ENCODE results near the gene IMP3. TPM values are rescaled to one million over a fixed set of nuclear protein-coding genes. Genes with fewer than 3 reads are reported as not detected.

The IMP3 gene
- polyA plus RNA-seq, 1 donor from 2014 or later: 147 TPM

- H3K4me2 ChIP-seq (ENCODE audit: low read length): no peak overlapping the region
- H3K27me3 ChIP-seq (ENCODE audit: insufficient read depth, low read depth, low read length): no peaks in the 10 kb centered on the region
- no peak overlapping the region for H3K9ac ChIP-seq (ENCODE audit: low read length)
- no peaks in the 10 kb centered on the region for H3K9me2 ChIP-seq (ENCODE audit: insufficient read depth, low read length)
- H3K27ac ChIP-seq (ENCODE audit: low read length): no peak overlapping the region
- no peaks in the 10 kb centered on the region for H3K9me3 ChIP-seq (ENCODE audit: low read length)
- H3F3A ChIP-seq (ENCODE audit: insufficient read depth, low read length, poor library complexity, severe bottlenecking): no peaks in the 10 kb centered on the region
- H3K4me3 ChIP-seq (ENCODE audit: low read length): no peak overlapping the region
- no peaks in the 10 kb centered on the region for H3K79me2 ChIP-seq (replicated peaks; ENCODE audit: insufficient read depth, low read length)
- no peak for TF ChIP-seq SMC3 (conservative IDR thresholded peaks at IDR 0.05; ENCODE audit: poor library complexity)
- no peak for TF ChIP-seq POLR2AphosphoS5 (IDR thresholded peaks at IDR 0.05)
- no peak for TF ChIP-seq TAF1 (IDR thresholded peaks at IDR 0.05; ENCODE audit: low read depth)
- TF ChIP-seq EZH2 (IDR thresholded peaks at IDR 0.05; ENCODE audit: borderline replicate concordance, insufficient read depth, low read length, poor library complexity, severe bottlenecking): no peak
- TF ChIP-seq CTCF (IDR thresholded peaks at IDR 0.05; ENCODE audit: poor library complexity, severe bottlenecking): no peak
- no peak for TF ChIP-seq RAD21 (conservative IDR thresholded peaks at IDR 0.05)
- no peak for TF ChIP-seq MXI1 (conservative IDR thresholded peaks at IDR 0.05; ENCODE audit: poor library complexity, severe bottlenecking)
- no peak for TF ChIP-seq EP300 (conservative IDR thresholded peaks at IDR 0.05; ENCODE audit: poor library complexity, severe bottlenecking)
- no peak for TF ChIP-seq REST (IDR thresholded peaks at IDR 0.05; ENCODE audit: borderline replicate concordance)
- H3K36me3 ChIP-seq (ENCODE audit: insufficient read depth, low read length): no peaks in the 10 kb centered on the region
- no peak overlapping the region for H2AFZ ChIP-seq (ENCODE audit: low read depth, low read length)
- H4K20me1 ChIP-seq (ENCODE audit: insufficient read depth): no peaks in the 10 kb centered on the region
These were observed 24.0 kb upstream of the IMP3 start for GRCh38 chr15:75663931-75664421.

- Histone ChIP-seq H3K27ac (ENCODE audit: low read length) (no peak overlapping the region), H3K4me3 (ENCODE audit: low read length) (no peak overlapping the region), H3K4me2 (ENCODE audit: low read length) (no peak overlapping the region), H3K79me2 (replicated peaks; ENCODE audit: insufficient read depth, low read length) (no peaks in the 10 kb centered on the region), H3K27me3 (ENCODE audit: insufficient read depth, low read depth, low read length) (no peaks in the 10 kb centered on the region), H3K9ac (ENCODE audit: low read length) (no peak overlapping the region), H3K9me2 (ENCODE audit: insufficient read depth, low read length) (no peaks in the 10 kb centered on the region), H3K9me3 (ENCODE audit: low read length) (no peaks in the 10 kb centered on the region), H3K36me3 (ENCODE audit: insufficient read depth, low read length) (no peaks in the 10 kb centered on the region), H3F3A (ENCODE audit: insufficient read depth, low read length, poor library complexity, severe bottlenecking) (no peaks in the 10 kb centered on the region), H2AFZ (ENCODE audit: low read depth, low read length) (no peak overlapping the region), H4K20me1 (ENCODE audit: insufficient read depth) (no peaks in the 10 kb centered on the region)
- TF ChIP-seq REST (IDR thresholded peaks at IDR 0.05; ENCODE audit: borderline replicate concordance): no peak
- no peak for TF ChIP-seq MXI1 (conservative IDR thresholded peaks at IDR 0.05; ENCODE audit: poor library complexity, severe bottlenecking)
- no peak for TF ChIP-seq EP300 (conservative IDR thresholded peaks at IDR 0.05; ENCODE audit: poor library complexity, severe bottlenecking)
- no peak for TF ChIP-seq CTCF (IDR thresholded peaks at IDR 0.05; ENCODE audit: poor library complexity, severe bottlenecking)
- TF ChIP-seq RAD21 (conservative IDR thresholded peaks at IDR 0.05): no peak
- no peak for TF ChIP-seq EZH2 (IDR thresholded peaks at IDR 0.05; ENCODE audit: borderline replicate concordance, insufficient read depth, low read length, poor library complexity, severe bottlenecking)
These were observed 22.9 kb upstream of the IMP3 start for GRCh38 chr15:75662823-75663519.
